Inferior parietal cortex (tissue), 1 donor: ENCODE results near the gene C5AR1.
"Not testable (repeated sequence)": the region's sequence is repeated elsewhere in the genome, so short reads cannot be mapped to it uniquely, and the experiment has no call there.

ENCODE experiments used
- DNase-seq: peaks from one replicate; pipeline ENCODE4 v3.0.0-alpha.2; 2016; ENCODE audit errors: extremely low spot score

The C5AR1 gene

GRCh38 chr19:47284324-47284899 lies 25.2 kb upstream of the C5AR1 start:
- DNase-seq = peak; percentile 90

GRCh38 chr19:47296036-47296435 lies 13.6 kb upstream of the C5AR1 start:
- DNase-seq = peak; percentile 92

GRCh38 chr19:47300867-47301266 lies 8.8 kb upstream of the C5AR1 start:
- DNase-seq = not testable (repeated sequence)

- DNase-seq = no peak
Measured at GRCh38 chr19:47302249-47302648, 7.4 kb upstream of the C5AR1 start.

- no peak for DNase-seq
Measured at GRCh38 chr19:47303966-47304365, 5.7 kb upstream of the C5AR1 start.

GRCh38 chr19:47305309-47305751 lies 4.3 kb upstream of the C5AR1 start:
- DNase-seq = peak; percentile 60

- DNase-seq = no peak
Measured at GRCh38 chr19:47306303-47306702, 3.4 kb upstream of the C5AR1 start.

GRCh38 chr19:47309038-47309437 lies 623 bp upstream of the C5AR1 start:
- DNase-seq = no peak

GRCh38 chr19:47310323-47310722 lies 662 bp downstream of the C5AR1 start:
- no peak for DNase-seq

- DNase-seq = no peak
Measured at GRCh38 chr19:47310819-47311218, 1.2 kb downstream of the C5AR1 start.

GRCh38 chr19:47312366-47313006 lies 2.8 kb downstream of the C5AR1 start:
- DNase-seq = no peak

- DNase-seq = no peak
Measured at GRCh38 chr19:47313754-47314295, 4.2 kb downstream of the C5AR1 start.

- DNase-seq = peak; percentile 36
Measured at GRCh38 chr19:47315125-47315821, 5.6 kb downstream of the C5AR1 start.

- DNase-seq = no peak
Measured at GRCh38 chr19:47316513-47316912, 6.9 kb downstream of the C5AR1 start.

- DNase-seq = no peak
Measured at GRCh38 chr19:47319923-47320871, 10.5 kb downstream of the C5AR1 start.

- DNase-seq = no peak
Measured at GRCh38 chr19:47321630-47322029, 12.0 kb downstream of the C5AR1 start.

- DNase-seq = no peak
Measured at GRCh38 chr19:47322058-47322457, 12.4 kb downstream of the C5AR1 start.

GRCh38 chr19:47323409-47323808 lies 13.7 kb downstream of the C5AR1 start:
- DNase-seq = no peak

- DNase-seq = no peak
Measured at GRCh38 chr19:47323872-47324271, 14.2 kb downstream of the C5AR1 start.

- DNase-seq = no peak
Measured at GRCh38 chr19:47324502-47324901, 14.8 kb downstream of the C5AR1 start.

- DNase-seq = no peak
Measured at GRCh38 chr19:47330466-47330869, 20.8 kb downstream of the C5AR1 start.

GRCh38 chr19:47331490-47331889 lies 21.8 kb downstream of the C5AR1 start:
- DNase-seq = no peak
